Measurements from ENCODE around the gene BCAS3.

Gene BCAS3

GRCh38 chr17:61209525-61209924 lies 531.9 kb downstream of the BCAS3 start:
- DNase-seq, result no peak

GRCh38 chr17:61211236-61211635 lies 533.6 kb downstream of the BCAS3 start:
- DNase-seq, result no peak

GRCh38 chr17:61212655-61213054 lies 535.0 kb downstream of the BCAS3 start:
- no peak for DNase-seq

- DNase-seq, result no peak
Measured at GRCh38 chr17:61214753-61215152, 537.1 kb downstream of the BCAS3 start.

- DNase-seq, result no peak
Measured at GRCh38 chr17:61216066-61216465, 538.4 kb downstream of the BCAS3 start.

- no peak for DNase-seq
Measured at GRCh38 chr17:61217878-61218437, 540.3 kb downstream of the BCAS3 start.

GRCh38 chr17:61218438-61218837 lies 540.8 kb downstream of the BCAS3 start:
- no peak for DNase-seq

- no peak for DNase-seq
Measured at GRCh38 chr17:61219460-61219859, 541.8 kb downstream of the BCAS3 start.

GRCh38 chr17:61221181-61221580 lies 543.5 kb downstream of the BCAS3 start:
- DNase-seq, result no peak

- no peak for DNase-seq
Measured at GRCh38 chr17:61221597-61222471, 544.2 kb downstream of the BCAS3 start.

- DNase-seq, result no peak
Measured at GRCh38 chr17:61223725-61224124, 546.1 kb downstream of the BCAS3 start.

GRCh38 chr17:61225178-61225882 lies 547.7 kb downstream of the BCAS3 start:
- no peak for DNase-seq

GRCh38 chr17:61227866-61228265 lies 550.2 kb downstream of the BCAS3 start:
- DNase-seq, result no peak

GRCh38 chr17:61230461-61230860 lies 552.8 kb downstream of the BCAS3 start:
- no peak for DNase-seq

- no peak for DNase-seq
Measured at GRCh38 chr17:61230972-61231820, 553.5 kb downstream of the BCAS3 start.

- DNase-seq, result no peak
Measured at GRCh38 chr17:61232871-61233270, 555.2 kb downstream of the BCAS3 start.

GRCh38 chr17:61233991-61234750 lies 556.5 kb downstream of the BCAS3 start:
- DNase-seq, result no peak

GRCh38 chr17:61235001-61235826 lies 557.6 kb downstream of the BCAS3 start:
- no peak for DNase-seq

- DNase-seq, result no peak
Measured at GRCh38 chr17:61235827-61236197, 558.2 kb downstream of the BCAS3 start.

- no peak for DNase-seq
Measured at GRCh38 chr17:61237275-61237674, 559.6 kb downstream of the BCAS3 start.

GRCh38 chr17:61238455-61238933 lies 560.8 kb downstream of the BCAS3 start:
- DNase-seq, result no peak
